IMR-90 (cell line): Measurements from ENCODE around the gene TSTD1. TPM values are rescaled to one million over a fixed set of nuclear protein-coding genes. Genes with fewer than 3 reads are reported as not detected.

Experiments used
- ATAC-seq: fragments of 200-7000 bp; cut with Tn5 transposase; 2 replicates; pipeline ENCODE4 v1.9.1; 2020; ENCODE audit warnings: low read depth, mild to moderate bottlenecking, moderate library complexity
- BruUV-seq: library from RNA; stranded (reverse); fragments of 400-500 nt; replicated peaks from 2 replicates; lab custom pipeline; 2021; lab: Mats Ljungman, UMichigan
- CTCF ChIA-PET: fragments of 300-600 bp; formaldehyde crosslinking; extraction: SDS; loops from one replicate; lab custom pipeline; 2021; ENCODE audit warnings: antibody characterized with exemption; lab: Yijun Ruan, JAX
- POLR2A ChIA-PET: fragments of 300-600 bp; sonication (Branson Sonifier 250); formaldehyde crosslinking; loops from one replicate; lab custom pipeline; 2022; ENCODE audit warnings: antibody characterized with exemption; ENCODE audit not compliant: unreplicated experiment; lab: Charles Lee
- DNase-seq: peaks from one replicate; pipeline ENCODE4 v3.0.0; 2013
- H2AFZ ChIP-seq: replicated peaks from 2 replicates; pipeline ENCODE3; 2013; ENCODE audit warnings: low read length, mild to moderate bottlenecking; ENCODE audit not compliant: poor library complexity
- H2AK5ac ChIP-seq: 2 replicates; pipeline ENCODE4 v1.6.1; 2013; ENCODE audit warnings: low read depth, low read length, inconsistent platforms
- H2AK9ac ChIP-seq: replicated peaks from 2 replicates; pipeline ENCODE3; 2013; ENCODE audit warnings: mild to moderate bottlenecking, low read depth, low read length, moderate library complexity; ENCODE audit not compliant: poor library complexity
- H2BK120ac ChIP-seq: 2 replicates; pipeline ENCODE4 v1.6.1; 2013; ENCODE audit warnings: low read depth, low read length, inconsistent platforms
- H2BK15ac ChIP-seq: 3 replicates; pipeline ENCODE4 v1.6.1; 2013; ENCODE audit warnings: low read depth, low read length, inconsistent platforms
- H2BK20ac ChIP-seq: 2 replicates; pipeline ENCODE4 v1.6.1; 2013; ENCODE audit warnings: low read depth, mild to moderate bottlenecking, inconsistent platforms, low read length, moderate library complexity
- H2BK5ac ChIP-seq: 2 replicates; pipeline ENCODE4 v1.6.1; 2013; ENCODE audit warnings: mild to moderate bottlenecking, low read depth, low read length, inconsistent platforms; ENCODE audit not compliant: poor library complexity, severe bottlenecking
- H3K14ac ChIP-seq: replicated peaks from 2 replicates; pipeline ENCODE4 v1.6.1; 2013; ENCODE audit warnings: low read depth, low read length, inconsistent platforms
- H3K18ac ChIP-seq: 2 replicates; pipeline ENCODE4 v1.6.1; 2013; ENCODE audit warnings: low read depth, low read length, control low read depth
- H3K23ac ChIP-seq: 2 replicates; pipeline ENCODE4 v1.6.1; 2013; ENCODE audit warnings: low read depth, low read length, inconsistent platforms
- H3K27ac ChIP-seq: 2 replicates; pipeline ENCODE4 v1.5.1; 2013; ENCODE audit warnings: mild to moderate bottlenecking, control low read depth, low read length; ENCODE audit not compliant: insufficient read depth
- H3K27me3 ChIP-seq: 2 replicates; pipeline ENCODE4 v1.6.1; 2013; ENCODE audit warnings: low read length; ENCODE audit not compliant: control insufficient read depth, insufficient read depth
- H3K36me3 ChIP-seq: 2 replicates; pipeline ENCODE4 v1.6.1; 2013; ENCODE audit warnings: low read length, mixed read lengths; ENCODE audit not compliant: control insufficient read depth, insufficient read depth
- H3K4ac ChIP-seq: 2 replicates; pipeline ENCODE4 v1.6.1; 2013; ENCODE audit warnings: low read depth, low read length, inconsistent platforms
- H3K4me1 ChIP-seq: 2 replicates; pipeline ENCODE4 v1.6.1; 2013; ENCODE audit warnings: low read length, mixed read lengths; ENCODE audit not compliant: control insufficient read depth, insufficient read depth
- H3K4me2 ChIP-seq: 2 replicates; pipeline ENCODE4 v1.6.1; 2013; ENCODE audit warnings: low read depth, mild to moderate bottlenecking, control low read depth, low read length, moderate library complexity
- H3K4me3 ChIP-seq: 2 replicates; pipeline ENCODE4 v1.5.1; 2013; ENCODE audit warnings: low read depth, mild to moderate bottlenecking, control low read depth, low read length, moderate library complexity; ENCODE audit not compliant: insufficient read depth
- H3K56ac ChIP-seq: 2 replicates; pipeline ENCODE4 v1.6.1; 2013; ENCODE audit warnings: low read length, inconsistent platforms; ENCODE audit not compliant: insufficient read depth; ENCODE audit errors: extremely low read depth
- H3K79me1 ChIP-seq, 2 experiments: 2 replicates each; pipeline ENCODE4 v1.6.1; 2013; ENCODE audit warnings: low read length in 2 of 2, inconsistent platforms in 1 of 2, low read depth in 1 of 2
- H3K9ac ChIP-seq: 2 replicates; pipeline ENCODE4 v1.6.1; 2013; ENCODE audit warnings: low read depth, low read length, control low read depth
- H3K9me1 ChIP-seq: 2 replicates; pipeline ENCODE4 v1.6.1; 2013; ENCODE audit warnings: low read length, inconsistent platforms; ENCODE audit not compliant: insufficient read depth
- H3K9me3 ChIP-seq: 2 replicates; pipeline ENCODE4 v1.6.1; 2013; ENCODE audit warnings: low read length; ENCODE audit not compliant: control insufficient read depth, insufficient read depth
- H4K20me1 ChIP-seq: 2 replicates; pipeline ENCODE4 v1.6.1; 2013; ENCODE audit warnings: low read length, inconsistent platforms; ENCODE audit not compliant: insufficient read depth
- H4K5ac ChIP-seq: 2 replicates; pipeline ENCODE4 v1.6.1; 2013; ENCODE audit warnings: mild to moderate bottlenecking, low read depth, low read length, control low read depth
- H4K8ac ChIP-seq, 2 experiments: 2 replicates each; pipeline ENCODE4 v1.6.1; 2013; ENCODE audit warnings: low read depth in 2 of 2, low read length in 2 of 2, control low read depth in 1 of 2, inconsistent platforms in 1 of 2
- H4K91ac ChIP-seq: 2 replicates; pipeline ENCODE4 v1.6.1; 2013; ENCODE audit warnings: low read depth, low read length, inconsistent platforms; ENCODE audit not compliant: insufficient read depth
- BHLHE40 ChIP-seq: fragments of 150-350 bp; IDR thresholded peaks from 2 replicates; pipeline ENCODE4 v1.6.1; 2016; ENCODE audit warnings: mild to moderate bottlenecking, low read depth, low read length
- MAFK ChIP-seq: IDR thresholded peaks from 2 replicates; pipeline ENCODE4 v1.6.1; 2012; ENCODE audit warnings: low read depth, low read length, improper control_type of control experiment
- SMC3 ChIP-seq: fragments of 150-350 bp; IDR thresholded peaks from 2 replicates; pipeline ENCODE4 v1.6.1; 2016; ENCODE audit warnings: low read depth, mild to moderate bottlenecking, antibody characterized with exemption, low read length, moderate library complexity
- WGBS, 2 experiments: methylation state at CpG; one replicate each; pipeline versions ENCODE4 v1.1.5 to v1.1.7; 2013; ENCODE audit warnings: missing lambda C conversion rate in 2 of 2; ENCODE audit not compliant: insufficient read length in 1 of 2; ENCODE audit errors: extremely low coverage in 2 of 2; 5-methylcytosine and 5-hydroxymethylcytosine counted together
- dilution Hi-C: fragments of 300-500 bp; cut with HindIII; formaldehyde crosslinking; loops from one replicate; pipeline ENCODE4 v1.14.3; 2018; ENCODE audit warnings: low sequenced_read_pairs; ENCODE audit not compliant: unreplicated experiment
- in situ Hi-C: fragments of 300-500 bp; cut with MboI; formaldehyde crosslinking; loops from 3 replicates; pipeline ENCODE4 v1.14.3; 2019; ENCODE audit warnings: low sequenced_read_pairs, inconsistent platforms, mixed read lengths
- intact Hi-C: fragments of 100-400 bp; cut with micrococcal nuclease; formaldehyde crosslinking; loops from 2 replicates; pipeline ENCODE4 v1.10.0; 2022
- polyA plus RNA-seq, 3 experiments: library from polyadenylated mRNA; depleted of rRNA; stranded (reverse); fragments of >200 nt; gene quantifications; 2 replicates each; pipeline ENCODE4 v1.2.3, GENCODE V29; 2012; ENCODE audit warnings: low replicate concordance in 1 of 3
- total RNA-seq: library from RNA; depleted of rRNA; stranded (reverse); fragments of >200 nt; gene quantifications from 2 replicates; pipeline ENCODE4 v1.2.3, GENCODE V29; 2012
- TF ChIP-seq, protein P1 (sequence below): conservative IDR thresholded peaks from 2 replicates; pipeline ENCODE4 v1.5.1; 2012; ENCODE audit warnings: mild to moderate bottlenecking, low read depth, low read length, improper control_type of control experiment

TSTD1 gene
- total and polyA plus RNA-seq, 2 of the 4 experiments (the other 2 are of a cell fraction) = 0.21 TPM; not detected in 1

DNA sequence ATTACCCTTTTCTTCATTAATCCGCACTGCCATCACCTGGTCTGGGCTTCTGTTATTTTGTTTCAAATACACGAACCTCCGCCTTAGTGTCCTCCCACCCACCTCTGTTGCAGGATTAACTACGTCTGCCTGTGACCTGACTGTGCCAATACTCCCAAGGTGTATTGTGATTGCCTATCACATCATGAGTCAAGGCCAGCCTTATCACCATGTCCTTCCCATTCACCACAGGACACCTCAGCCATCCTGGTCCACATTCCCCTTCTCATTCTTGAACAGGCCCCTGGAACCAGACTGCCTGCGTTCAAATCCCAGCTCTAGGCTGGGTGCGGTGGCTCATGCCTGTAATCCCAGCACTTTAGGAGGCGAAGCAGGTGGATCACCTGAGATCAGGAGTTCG lies 32.2 kb downstream of the TSTD1 start:
- POLR2A ChIA-PET = no interaction called here
- ATAC-seq = no peak
- Histone ChIP-seq H3K56ac (no peak overlapping the region), H2AFZ (no peak overlapping the region), H4K91ac (no peak overlapping the region), H3K4me1 (no peaks in the 10 kb centered on the region), H3K4ac (no peak overlapping the region), H4K20me1 (no peaks in the 10 kb centered on the region), H2BK5ac (no peak overlapping the region), H3K4me2 (no peak overlapping the region), H3K9me3 (no peaks in the 10 kb centered on the region), H3K23ac (no peak overlapping the region), H2BK15ac (no peak overlapping the region), H3K14ac (no peak overlapping the region), H2BK120ac (no peak overlapping the region), H3K36me3 (no peaks in the 10 kb centered on the region), H3K9me1 (no peaks in the 10 kb centered on the region), H3K9ac (no peak overlapping the region), H2BK20ac (no peak overlapping the region), H3K4me3 (no peak overlapping the region), H3K79me1 (no peaks in the 10 kb centered on the region), H3K27ac (no peak overlapping the region), H2AK5ac (no peak overlapping the region), H2AK9ac (no peak overlapping the region), H4K8ac (no peak overlapping the region), H3K27me3 (no peaks in the 10 kb centered on the region), H4K5ac (no peak overlapping the region), H3K18ac (no peak overlapping the region)
- TF ChIP-seq BHLHE40 (no peak), MAFK (no peak), SMC3 (no peak)
- TF ChIP-seq, protein P1, sequence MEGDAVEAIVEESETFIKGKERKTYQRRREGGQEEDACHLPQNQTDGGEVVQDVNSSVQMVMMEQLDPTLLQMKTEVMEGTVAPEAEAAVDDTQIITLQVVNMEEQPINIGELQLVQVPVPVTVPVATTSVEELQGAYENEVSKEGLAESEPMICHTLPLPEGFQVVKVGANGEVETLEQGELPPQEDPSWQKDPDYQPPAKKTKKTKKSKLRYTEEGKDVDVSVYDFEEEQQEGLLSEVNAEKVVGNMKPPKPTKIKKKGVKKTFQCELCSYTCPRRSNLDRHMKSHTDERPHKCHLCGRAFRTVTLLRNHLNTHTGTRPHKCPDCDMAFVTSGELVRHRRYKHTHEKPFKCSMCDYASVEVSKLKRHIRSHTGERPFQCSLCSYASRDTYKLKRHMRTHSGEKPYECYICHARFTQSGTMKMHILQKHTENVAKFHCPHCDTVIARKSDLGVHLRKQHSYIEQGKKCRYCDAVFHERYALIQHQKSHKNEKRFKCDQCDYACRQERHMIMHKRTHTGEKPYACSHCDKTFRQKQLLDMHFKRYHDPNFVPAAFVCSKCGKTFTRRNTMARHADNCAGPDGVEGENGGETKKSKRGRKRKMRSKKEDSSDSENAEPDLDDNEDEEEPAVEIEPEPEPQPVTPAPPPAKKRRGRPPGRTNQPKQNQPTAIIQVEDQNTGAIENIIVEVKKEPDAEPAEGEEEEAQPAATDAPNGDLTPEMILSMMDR = no peak
- BruUV-seq = no TSS peak
- CTCF ChIA-PET = interaction anchor here (1.5 kb wide), 1 partner anchor 10 kb away, joined by 10 read pairs; no protein-coding TSS in a partner anchor
- 80% methylated on average over 3 of the region's 8 CpGs; no CpG with 5 or more reads in 1 of the 2 experiments for WGBS, 2 experiments
- DNase-seq = no peak
- intact Hi-C loops = no loop called here
- dilution Hi-C loops = no loop called here
- in situ Hi-C loops = no loop called here
